ACC112 (cell line): ENCODE measurements around the gene RGS7.
"Not testable (repeated sequence)": the region's sequence is repeated elsewhere in the genome, so short reads cannot be mapped to it uniquely, and the experiment has no call there.

Source experiments
- H2AFZ ChIP-seq: fragments of 200-600 bp; sonication (generic); one replicate; pipeline ENCODE4 v1.6.0; 2017; ENCODE audit warnings: antibody characterized with exemption, low read length; ENCODE audit not compliant: unreplicated experiment
- H3K27ac ChIP-seq: fragments of 200-600 bp; sonication (generic); 2 replicates; pipeline ENCODE4 v1.5.1; 2014; ENCODE audit warnings: low read depth, mild to moderate bottlenecking, antibody characterized with exemption, low read length, moderate library complexity
- H3K27me3 ChIP-seq: fragments of 200-600 bp; sonication (generic); 2 replicates; pipeline ENCODE4 v1.6.1; 2014; ENCODE audit warnings: mild to moderate bottlenecking, antibody characterized with exemption, low read length, moderate library complexity, mixed read lengths; ENCODE audit not compliant: insufficient read depth
- H3K36me3 ChIP-seq: fragments of 200-600 bp; sonication (generic); 2 replicates; pipeline ENCODE4 v1.6.1; 2016; ENCODE audit warnings: mild to moderate bottlenecking, antibody characterized with exemption, low read length, moderate library complexity, mixed read lengths; ENCODE audit not compliant: insufficient read depth
- H3K4me1 ChIP-seq: fragments of 200-600 bp; sonication (generic); one replicate; pipeline ENCODE4 v1.6.1; 2016; ENCODE audit warnings: low read length, mixed read lengths; ENCODE audit not compliant: insufficient read depth, unreplicated experiment, control insufficient read depth
- H3K4me3 ChIP-seq: fragments of 200-600 bp; sonication (generic); 2 replicates; pipeline ENCODE4 v1.5.1; 2014; ENCODE audit warnings: mild to moderate bottlenecking, low read depth, low read length
- H3K79me2 ChIP-seq: fragments of 200-600 bp; sonication (generic); one replicate; pipeline ENCODE4 v1.6.0; 2016; ENCODE audit warnings: low read length; ENCODE audit not compliant: control insufficient read depth, unreplicated experiment, insufficient read depth

The RGS7 gene

GRCh38 chr1:241237873-241238272, 119.1 kb downstream of the RGS7 start:
- Histone ChIP-seq H3K27ac (no peak overlapping the region), H2AFZ (no peak overlapping the region), H3K4me1 (no peaks in the 10 kb centered on the region), H3K79me2 (no peaks in the 10 kb centered on the region), H3K27me3 (no peaks in the 10 kb centered on the region), H3K36me3 (no peaks in the 10 kb centered on the region), H3K4me3 (no peak overlapping the region)

- Histone ChIP-seq H3K27ac (no peak overlapping the region), H3K79me2 (no peaks in the 10 kb centered on the region), H3K4me1 (no peaks in the 10 kb centered on the region), H2AFZ (no peak overlapping the region), H3K4me3 (no peak overlapping the region), H3K36me3 (no peaks in the 10 kb centered on the region), H3K27me3 (no peaks in the 10 kb centered on the region)
These were observed 121.6 kb downstream of the RGS7 start for GRCh38 chr1:241235256-241235897.

GRCh38 chr1:241229711-241230110, 127.3 kb downstream of the RGS7 start:
- Histone ChIP-seq H3K4me1 (no peaks in the 10 kb centered on the region), H3K36me3 (no peaks in the 10 kb centered on the region), H2AFZ (no peak overlapping the region), H3K79me2 (no peaks in the 10 kb centered on the region), H3K27me3 (no peaks in the 10 kb centered on the region), H3K4me3 (no peak overlapping the region), H3K27ac (no peak overlapping the region)

- H3K4me1 ChIP-seq: no peaks in the 10 kb centered on the region
- no peak overlapping the region for H2AFZ ChIP-seq
- H3K4me3 ChIP-seq: no peak overlapping the region
- no peaks in the 10 kb centered on the region for H3K27me3 ChIP-seq
- H3K79me2 ChIP-seq: no peaks in the 10 kb centered on the region
- H3K36me3 ChIP-seq: no peaks in the 10 kb centered on the region
- H3K27ac ChIP-seq: no peak overlapping the region
These were observed 127.8 kb downstream of the RGS7 start for GRCh38 chr1:241229216-241229615.

GRCh38 chr1:241228339-241228738, 128.7 kb downstream of the RGS7 start:
- Histone ChIP-seq H3K4me1 (no peaks in the 10 kb centered on the region), H3K36me3 (no peaks in the 10 kb centered on the region), H3K27me3 (no peaks in the 10 kb centered on the region)

GRCh38 chr1:241225741-241226140, 131.3 kb downstream of the RGS7 start:
- Histone ChIP-seq H3K27ac (no peak overlapping the region), H3K36me3 (no peaks in the 10 kb centered on the region), H3K4me3 (no peak overlapping the region), H3K27me3 (no peaks in the 10 kb centered on the region), H2AFZ (no peak overlapping the region), H3K4me1 (no peaks in the 10 kb centered on the region), H3K79me2 (no peaks in the 10 kb centered on the region)

More at GRCh38 chr1:241228339-241228738, 128.7 kb downstream of the RGS7 start:
- Histone ChIP-seq H3K79me2 (no peaks in the 10 kb centered on the region), H3K4me3 (no peak overlapping the region), H2AFZ (no peak overlapping the region), H3K27ac (no peak overlapping the region)

- not testable (repeated sequence) for H3K27ac ChIP-seq, H3K79me2 ChIP-seq, H3K27me3 ChIP-seq, H3K36me3 ChIP-seq, H3K4me3 ChIP-seq, H3K4me1 ChIP-seq, H2AFZ ChIP-seq
These were observed 132.8 kb downstream of the RGS7 start for GRCh38 chr1:241224189-241224588.

GRCh38 chr1:241222813-241223212, 134.2 kb downstream of the RGS7 start:
- H3K27ac ChIP-seq, H3K36me3 ChIP-seq, H3K79me2 ChIP-seq, H3K27me3 ChIP-seq, H3K4me3 ChIP-seq, H3K4me1 ChIP-seq, H2AFZ ChIP-seq: not testable (repeated sequence)

- H3K4me3 ChIP-seq: no peak overlapping the region
- H3K79me2 ChIP-seq: no peaks in the 10 kb centered on the region
- no peaks in the 10 kb centered on the region for H3K36me3 ChIP-seq
- no peaks in the 10 kb centered on the region for H3K27me3 ChIP-seq
- H3K4me1 ChIP-seq: no peaks in the 10 kb centered on the region
- no peak overlapping the region for H2AFZ ChIP-seq
- H3K27ac ChIP-seq: no peak overlapping the region
These were observed 135.7 kb downstream of the RGS7 start for GRCh38 chr1:241221319-241221718.

- not testable (repeated sequence) for H3K79me2 ChIP-seq
These were observed 136.1 kb downstream of the RGS7 start for GRCh38 chr1:241220913-241221312.

GRCh38 chr1:241219449-241219848, 137.6 kb downstream of the RGS7 start:
- Histone ChIP-seq H2AFZ (no peak overlapping the region), H3K79me2 (no peaks in the 10 kb centered on the region), H3K36me3 (no peaks in the 10 kb centered on the region), H3K27ac (no peak overlapping the region), H3K4me1 (no peaks in the 10 kb centered on the region), H3K4me3 (no peak overlapping the region), H3K27me3 (no peaks in the 10 kb centered on the region)

More at GRCh38 chr1:241220913-241221312, 136.1 kb downstream of the RGS7 start:
- H3K27me3 ChIP-seq, H3K4me3 ChIP-seq, H3K4me1 ChIP-seq, H2AFZ ChIP-seq, H3K27ac ChIP-seq, H3K36me3 ChIP-seq: not testable (repeated sequence)
